Stomach (tissue), 9 donors: ENCODE data around the gene RGSL1. TPM values are rescaled to one million over a fixed set of nuclear protein-coding genes. Genes with fewer than 3 reads are reported as not detected.

Experiments
- DNase-seq, 2 donors: peaks; one replicate each; pipeline versions ENCODE4 v3.0.0 to v3.0.0-alpha.2; 2013 to 2019
- H3K27ac ChIP-seq, 5 donors: fragments of 200-600 bp in 4 of 5; sonication (generic) in 4 of 5; one replicate each; pipeline ENCODE4 v1.5.1; 2013 to 2019; ENCODE audit warnings: mild to moderate bottlenecking in 1 of 5, moderate library complexity in 1 of 5
- H3K27me3 ChIP-seq, 3 donors: fragments of 200-600 bp; sonication (generic); one replicate each; pipeline ENCODE4 v1.5.1; 2017 to 2019; ENCODE audit warnings: mixed run types in 1 of 3
- H3K36me3 ChIP-seq, 4 donors: fragments of 200-600 bp; sonication (generic); 1 replicate in 3 of 4; 2 replicates in 1 of 4; pipeline ENCODE4 v1.5.1; 2016 to 2019
- H3K4me1 ChIP-seq, 4 donors: fragments of 200-600 bp; sonication (generic); one replicate each; pipeline ENCODE4 v1.5.1; 2016 to 2019
- H3K4me3 ChIP-seq, 4 donors: fragments of 200-600 bp; sonication (generic) in 3 of 4; one replicate each; pipeline ENCODE4 v1.5.1; 2016 to 2019; ENCODE audit warnings: mild to moderate bottlenecking in 1 of 4
- H3K9me3 ChIP-seq, 4 donors: fragments of 200-600 bp; sonication (generic); one replicate each; pipeline ENCODE4 v1.5.1; 2016 to 2019
- EP300 ChIP-seq: sonication (generic); formaldehyde crosslinking; IDR thresholded peaks from one replicate; pipeline ENCODE4 v1.6.1; 2017; ENCODE audit warnings: antibody characterized with exemption
- POLR2A ChIP-seq, 4 donors: fragments of 450-650 bp; IDR thresholded peaks; one replicate each; pipeline ENCODE4 v1.6.1; 2016; ENCODE audit warnings: antibody characterized with exemption in 4 of 4, control low read depth in 2 of 4, mild to moderate bottlenecking in 1 of 4, moderate library complexity in 1 of 4
- POLR2AphosphoS5 ChIP-seq, 3 donors: sonication (generic); formaldehyde crosslinking; IDR thresholded peaks; one replicate each; pipeline ENCODE4 v1.6.1; 2016; ENCODE audit warnings: antibody characterized with exemption in 3 of 3
- WGBS, 5 donors: extraction: QIAGEN DNeasy Blood & Tissue Kit in 3 of 5; methylation state at CpG; one replicate each; pipeline versions ENCODE4 v1.1.5 to v1.1.7; 2013 to 2018; 5-methylcytosine and 5-hydroxymethylcytosine counted together
- intact Hi-C: fragments of 100-400 bp; cut with DNase I; formaldehyde crosslinking; loops from one replicate; pipeline ENCODE4 v1.15.1; 2023; ENCODE audit warnings: low total_unique reads
- polyA plus RNA-seq, 3 donors: library from polyadenylated mRNA; stranded (reverse); fragments of 200-250 nt; gene quantifications; one replicate each; pipeline ENCODE4 v1.2.3, GENCODE V29; 2013
- total RNA-seq, 5 donors: library from RNA; depleted of rRNA; stranded (reverse); fragments of >200 nt; gene quantifications; one replicate each; pipeline versions ENCODE4 v1.1.0 to v1.2.3, GENCODE V29; 2014 to 2016
- TF ChIP-seq, protein P1 (sequence below), 7 experiments: fragments of 450-650 bp in 4 of 7; fragments of 200-600 bp in 3 of 7; sonication (generic) in 3 of 7; IDR thresholded peaks; one replicate each; pipeline ENCODE4 v1.5.1; 2016 to 2019; ENCODE audit warnings: antibody characterized with exemption in 7 of 7, control low read depth in 2 of 7, mild to moderate bottlenecking in 1 of 7
- donor health status: healthy with polysubstance abuse.
- donor health status: Bipolar disorder and iron deficiency.
- donor health status: healthy.

RGSL1 gene
- total and polyA plus RNA-seq, 8 donors, result not detected

DNA sequence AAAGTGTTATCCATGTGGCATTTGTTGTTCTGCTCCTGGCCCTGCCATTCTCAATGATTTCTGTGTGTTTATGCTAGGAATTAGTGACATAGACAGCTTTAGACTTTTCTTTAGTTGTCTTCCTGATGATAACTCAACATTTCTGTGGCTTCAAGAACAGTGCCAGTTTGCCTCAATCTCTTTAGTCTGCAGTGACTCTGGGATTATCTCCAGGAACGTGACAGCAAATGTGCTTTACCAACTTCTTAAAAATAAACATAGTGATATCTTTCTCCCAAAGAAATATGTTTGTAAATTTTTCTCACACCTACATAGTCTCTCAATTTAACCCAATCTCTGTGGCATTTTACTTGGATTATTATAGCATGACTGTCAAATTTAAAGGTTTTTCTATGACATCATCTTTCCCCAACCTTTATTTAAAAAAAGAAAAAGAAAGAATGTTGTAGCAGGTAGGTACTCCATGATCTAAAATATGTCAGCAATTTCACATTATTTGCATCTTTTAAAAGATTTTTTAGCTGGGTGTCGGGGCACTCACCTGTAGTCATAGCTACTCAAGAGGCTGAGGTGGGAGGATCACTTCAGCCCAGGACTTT lies 114.6 kb downstream of the RGSL1 start:
- no peaks in the 10 kb centered on the region for H3K36me3 ChIP-seq
- 62 to 70% (median 63%) methylated on average over 2 of the region's 2 CpGs for WGBS, 5 donors
- no peaks in the 10 kb centered on the region for H3K27me3 ChIP-seq
- no peaks in the 10 kb centered on the region for H3K4me1 ChIP-seq
- DNase-seq, result no peak
- H3K27ac ChIP-seq, result no peak overlapping the region
- H3K9me3 ChIP-seq, result no peaks in the 10 kb centered on the region
- TF ChIP-seq, protein P1, sequence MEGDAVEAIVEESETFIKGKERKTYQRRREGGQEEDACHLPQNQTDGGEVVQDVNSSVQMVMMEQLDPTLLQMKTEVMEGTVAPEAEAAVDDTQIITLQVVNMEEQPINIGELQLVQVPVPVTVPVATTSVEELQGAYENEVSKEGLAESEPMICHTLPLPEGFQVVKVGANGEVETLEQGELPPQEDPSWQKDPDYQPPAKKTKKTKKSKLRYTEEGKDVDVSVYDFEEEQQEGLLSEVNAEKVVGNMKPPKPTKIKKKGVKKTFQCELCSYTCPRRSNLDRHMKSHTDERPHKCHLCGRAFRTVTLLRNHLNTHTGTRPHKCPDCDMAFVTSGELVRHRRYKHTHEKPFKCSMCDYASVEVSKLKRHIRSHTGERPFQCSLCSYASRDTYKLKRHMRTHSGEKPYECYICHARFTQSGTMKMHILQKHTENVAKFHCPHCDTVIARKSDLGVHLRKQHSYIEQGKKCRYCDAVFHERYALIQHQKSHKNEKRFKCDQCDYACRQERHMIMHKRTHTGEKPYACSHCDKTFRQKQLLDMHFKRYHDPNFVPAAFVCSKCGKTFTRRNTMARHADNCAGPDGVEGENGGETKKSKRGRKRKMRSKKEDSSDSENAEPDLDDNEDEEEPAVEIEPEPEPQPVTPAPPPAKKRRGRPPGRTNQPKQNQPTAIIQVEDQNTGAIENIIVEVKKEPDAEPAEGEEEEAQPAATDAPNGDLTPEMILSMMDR (IDR thresholded peaks at IDR 0.05), result no peak
- TF ChIP-seq POLR2AphosphoS5 (IDR thresholded peaks at IDR 0.05) (no peak), POLR2A (IDR thresholded peaks at IDR 0.05) (no peak), EP300 (no peak)
- intact Hi-C loops, result no loop called here
- H3K4me3 ChIP-seq, result no peak overlapping the region

DNA sequence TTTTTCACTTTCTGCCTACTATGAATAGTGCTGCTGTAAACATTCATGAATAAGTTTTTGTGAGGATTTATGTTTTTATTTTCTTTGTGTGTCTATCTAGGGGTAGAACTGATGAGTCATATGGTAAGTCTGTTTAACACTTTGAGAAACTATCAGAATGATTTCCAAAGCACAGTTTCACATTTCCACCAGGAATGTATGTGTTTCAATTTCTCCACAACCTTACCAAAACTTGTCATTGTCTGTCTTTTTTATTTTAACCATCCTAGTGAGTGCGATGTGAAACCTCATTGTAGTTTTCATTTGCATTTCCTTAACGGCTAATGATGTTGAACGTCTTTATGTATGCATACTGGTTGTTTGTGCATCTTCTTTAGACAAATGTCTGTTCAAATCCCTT lies 115.6 kb downstream of the RGSL1 start:
- H3K9me3 ChIP-seq, result no peaks in the 10 kb centered on the region
- DNase-seq, result no peak
- no peak overlapping the region for H3K27ac ChIP-seq
- H3K4me1 ChIP-seq, result no peaks in the 10 kb centered on the region
- WGBS, 5 donors, result 54 to 82% (median 77%) methylated on average over 3 of the region's 3 CpGs
- no peak overlapping the region for H3K4me3 ChIP-seq
- H3K36me3 ChIP-seq, result no peaks in the 10 kb centered on the region
- no peaks in the 10 kb centered on the region for H3K27me3 ChIP-seq
- TF ChIP-seq, protein P1 (IDR thresholded peaks at IDR 0.05), result no peak
- TF ChIP-seq POLR2AphosphoS5 (IDR thresholded peaks at IDR 0.05), result no peak
- TF ChIP-seq POLR2A (IDR thresholded peaks at IDR 0.05), result no peak
- TF ChIP-seq EP300, result no peak
- intact Hi-C loops, result no loop called here

DNA sequence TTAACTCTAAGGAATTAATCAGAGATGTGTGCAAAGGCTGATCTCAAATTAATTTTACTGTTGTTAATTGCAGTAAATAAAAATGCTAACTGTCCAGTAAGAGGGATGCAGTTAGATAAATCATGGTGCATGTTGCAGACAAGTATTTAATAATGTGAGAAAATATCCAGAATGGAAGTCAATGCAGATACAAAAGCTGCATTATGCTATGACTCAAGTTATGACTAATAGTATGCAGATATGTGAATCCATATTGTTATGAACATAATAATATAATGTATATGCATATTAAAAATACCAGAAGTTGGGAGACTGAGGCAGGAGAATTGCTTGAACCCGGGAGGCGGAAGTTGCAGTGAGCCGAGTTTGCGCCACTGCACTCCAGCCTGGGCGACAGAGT lies 117.7 kb downstream of the RGSL1 start:
- Histone ChIP-seq H3K27ac (no peak overlapping the region), H3K27me3 (no peaks in the 10 kb centered on the region), H3K9me3 (no peaks in the 10 kb centered on the region), H3K36me3 (peaks cover 0 to 3% (median under 1%) of the 10 kb centered on the region in 4 donors), H3K4me3 (no peak overlapping the region), H3K4me1 (no peaks in the 10 kb centered on the region)
- intact Hi-C loops, result no loop called here
- no peak for DNase-seq
- TF ChIP-seq EP300 (no peak), POLR2A (IDR thresholded peaks at IDR 0.05) (no peak), POLR2AphosphoS5 (IDR thresholded peaks at IDR 0.05) (no peak)
- TF ChIP-seq, protein P1 (IDR thresholded peaks at IDR 0.05), result no peak
- WGBS, 5 donors, result 82 to 87% (median 84%) methylated on average over 5 of the region's 5 CpGs

DNA sequence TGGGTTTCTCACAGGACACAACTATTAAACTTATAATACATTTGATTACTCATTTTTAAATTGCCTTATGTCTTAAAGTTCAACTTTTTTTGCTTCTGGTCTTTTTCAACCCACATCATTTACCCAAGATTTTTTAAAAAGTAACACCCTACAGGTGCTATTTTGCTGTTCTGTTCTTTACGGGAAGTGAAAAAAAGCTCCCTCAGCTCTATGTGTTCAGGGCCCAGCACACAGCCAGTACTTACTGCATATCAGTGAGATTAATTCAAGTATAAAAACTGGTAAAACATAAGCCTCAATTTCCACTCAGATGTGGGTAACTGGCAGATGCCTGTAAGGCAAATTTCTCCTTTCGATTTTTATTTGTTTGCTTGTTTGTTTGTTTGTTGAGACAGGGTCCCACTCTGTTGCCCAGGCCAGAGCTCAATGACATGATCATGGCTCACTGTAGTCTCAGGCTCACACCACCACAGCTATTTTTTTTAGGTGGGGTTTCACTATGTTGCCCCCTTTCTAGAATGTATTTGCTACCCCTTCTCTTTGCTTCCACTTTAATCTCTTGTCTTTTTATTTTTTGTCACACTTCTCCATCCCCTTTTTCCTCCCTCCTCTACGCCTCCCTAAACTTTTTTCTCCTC lies 118.8 kb downstream of the RGSL1 start:
- intact Hi-C loops, result no loop called here
- no peak for TF ChIP-seq EP300
- no peak for TF ChIP-seq POLR2AphosphoS5 (IDR thresholded peaks at IDR 0.05)
- TF ChIP-seq, protein P1 (IDR thresholded peaks at IDR 0.05), result no peak
- no peak for TF ChIP-seq POLR2A (IDR thresholded peaks at IDR 0.05)
- WGBS, 5 donors, result 49 to 91% (median 82%) methylated on average over 3 of the region's 3 CpGs
- H3K4me1 ChIP-seq, result no peaks in the 10 kb centered on the region
- no peak for DNase-seq
- no peaks in the 10 kb centered on the region for H3K9me3 ChIP-seq
- peaks cover 0 to 14% (median 9%) of the 10 kb centered on the region in 4 donors for H3K36me3 ChIP-seq
- no peak overlapping the region for H3K4me3 ChIP-seq
- H3K27ac ChIP-seq, result no peak overlapping the region
- no peaks in the 10 kb centered on the region for H3K27me3 ChIP-seq
